B cell (primary cell): ENCODE results near the gene SLC16A9. TPM values are rescaled to one million over a fixed set of nuclear protein-coding genes. Genes with fewer than 3 reads are reported as not detected.

ENCODE experiments used
- ATAC-seq: fragments of 200-7000 bp; cut with Tn5 transposase; one replicate; pipeline ENCODE4 v1.10.0; 2021; ENCODE audit warnings: low read depth, mild to moderate bottlenecking, moderate number of reproducible peaks, moderate library complexity
- CTCF ChIA-PET: fragments of 350-600 bp; sonication (Branson Sonifier 250); formaldehyde crosslinking; loops from one replicate; lab custom pipeline; 2021; ENCODE audit warnings: antibody characterized with exemption, inconsistent platforms; lab: Charles Lee
- POLR2A ChIA-PET: fragments of 350-600 bp; sonication (Branson Sonifier 250); formaldehyde crosslinking; loops from one replicate; lab custom pipeline; 2021; ENCODE audit warnings: antibody characterized with exemption; lab: Charles Lee
- DNase-seq: peaks from one replicate; pipeline ENCODE4 v3.0.0; 2013
- H2AFZ ChIP-seq: 2 replicates; pipeline ENCODE4 v1.6.1; 2012; ENCODE audit warnings: mild to moderate bottlenecking, low read depth, low read length; ENCODE audit not compliant: insufficient read depth, poor library complexity, severe bottlenecking
- H3K27ac ChIP-seq, 2 donors: 1 replicate in 1 of 2; 2 replicates in 1 of 2; pipeline ENCODE4 v1.5.1; 2012 to 2013; ENCODE audit warnings: low read length in 2 of 2, mild to moderate bottlenecking in 2 of 2, moderate library complexity in 1 of 2
- H3K27me3 ChIP-seq, 4 experiments: fragments of 200-600 bp in 1 of 4; sonication (generic) in 1 of 4; replicated peaks in 1 of 4; 1 replicate in 2 of 4; 2 replicates in 2 of 4; pipeline versions ENCODE4 v1.6.1 to v1.7.0; 2013 to 2016; ENCODE audit warnings: low read length in 3 of 4, mild to moderate bottlenecking in 2 of 4, mixed read lengths in 1 of 4, moderate library complexity in 1 of 4; ENCODE audit not compliant: insufficient read depth in 4 of 4, control insufficient read depth in 3 of 4; ENCODE audit errors: control extremely low read depth in 1 of 4
- H3K36me3 ChIP-seq, 2 experiments: replicated peaks in 1 of 2; 1 replicate in 1 of 2; 2 replicates in 1 of 2; pipeline versions ENCODE4 v1.6.1 to v1.7.1; 2013; ENCODE audit warnings: low read length in 1 of 2; ENCODE audit not compliant: insufficient read depth in 2 of 2, control insufficient read depth in 1 of 2; ENCODE audit errors: control extremely low read depth in 1 of 2, extremely low read depth in 1 of 2
- H3K4me1 ChIP-seq, 2 donors: fragments of 200-600 bp in 1 of 2; sonication (generic) in 1 of 2; 1 replicate in 1 of 2; 2 replicates in 1 of 2; pipeline versions ENCODE4 v1.5.1 to v1.6.1; 2013 to 2017; ENCODE audit warnings: low read length in 2 of 2; ENCODE audit not compliant: control insufficient read depth in 2 of 2, insufficient read depth in 2 of 2
- H3K4me2 ChIP-seq: replicated peaks from 2 replicates; pipeline ENCODE3; 2012; ENCODE audit warnings: mild to moderate bottlenecking, low read depth, low read length; ENCODE audit not compliant: poor library complexity, severe bottlenecking
- H3K4me3 ChIP-seq, 5 experiments: fragments of 200-600 bp in 1 of 5; sonication (generic) in 1 of 5; 1 replicate in 3 of 5; 2 replicates in 2 of 5; pipeline versions ENCODE4 v1.5.1 to v1.7.0; 2011 to 2016; ENCODE audit warnings: low read length in 4 of 5, mild to moderate bottlenecking in 4 of 5, low read depth in 2 of 5, control low read depth in 1 of 5, moderate library complexity in 1 of 5; ENCODE audit not compliant: insufficient read depth in 1 of 5; ENCODE audit errors: control extremely low read depth in 1 of 5, extremely low read depth in 1 of 5
- H3K79me2 ChIP-seq: fragments of 200-600 bp; sonication (generic); one replicate; pipeline ENCODE4 v1.6.0; 2016; ENCODE audit warnings: low read length; ENCODE audit not compliant: control insufficient read depth, insufficient read depth
- H3K9ac ChIP-seq: fragments of 200-600 bp; sonication (generic); 2 replicates; pipeline ENCODE4 v1.6.1; 2017; ENCODE audit warnings: mild to moderate bottlenecking, low read length, moderate library complexity
- H3K9me3 ChIP-seq, 3 donors: one replicate each; pipeline versions ENCODE4 v1.6.1 to v1.7.1; 2013; ENCODE audit warnings: low read length in 2 of 3; ENCODE audit not compliant: control insufficient read depth in 2 of 3, insufficient read depth in 1 of 3; ENCODE audit errors: control extremely low read depth in 1 of 3
- H4K20me1 ChIP-seq: 2 replicates; pipeline ENCODE4 v1.6.0; 2012; ENCODE audit warnings: mild to moderate bottlenecking, low read length; ENCODE audit not compliant: insufficient read depth, control insufficient read depth, poor library complexity, severe bottlenecking
- H3K27ac Mint-ChIP-seq: one replicate; pipeline ENCODE4 v1.8.0; 2021; ENCODE audit warnings: mixed read lengths
- H3K27me3 Mint-ChIP-seq: one replicate; pipeline ENCODE4 v1.8.0; 2021; ENCODE audit warnings: mixed read lengths
- H3K4me1 Mint-ChIP-seq: one replicate; pipeline ENCODE4 v1.8.0; 2021; ENCODE audit warnings: mixed read lengths
- H3K4me3 Mint-ChIP-seq: one replicate; pipeline ENCODE4 v1.8.0; 2021; ENCODE audit warnings: mixed read lengths
- H3K9me3 Mint-ChIP-seq: one replicate; pipeline ENCODE4 v1.8.0; 2022; ENCODE audit warnings: mixed read lengths; ENCODE audit not compliant: insufficient read depth
- CTCF ChIP-seq: fragments of 200-600 bp; IDR thresholded peaks from one replicate; pipeline ENCODE4 v1.8.0; 2022; ENCODE audit warnings: antibody characterized with exemption, mild to moderate bottlenecking
- EZH2 ChIP-seq: IDR thresholded peaks from 2 replicates; pipeline ENCODE4 v1.6.1; 2012; ENCODE audit warnings: borderline replicate concordance, low read depth, mild to moderate bottlenecking, moderate library complexity, low read length; ENCODE audit not compliant: insufficient read depth, poor library complexity, severe bottlenecking
- WGBS: methylation state at CpG from one replicate; pipeline ENCODE4 v1.1.5; 2013; ENCODE audit warnings: missing lambda C conversion rate; ENCODE audit not compliant: insufficient coverage; 5-methylcytosine and 5-hydroxymethylcytosine counted together
- intact Hi-C: fragments of 100-400 bp; cut with micrococcal nuclease; formaldehyde crosslinking; loops from one replicate; pipeline ENCODE4 v1.10.0; 2022
- polyA plus RNA-seq: library from polyadenylated mRNA; depleted of rRNA; stranded (reverse); fragments of >200 nt; gene quantifications from 2 replicates; pipeline ENCODE4 v1.2.3, GENCODE V29; 2012
- total RNA-seq, 2 donors: library from RNA; stranded (reverse); fragments of 120-200 nt in 1 of 2; gene quantifications; 1 replicate in 1 of 2; 2 replicates in 1 of 2; pipeline versions ENCODE4 v1.2.3 to v1.2.4, GENCODE V29; 2013 to 2022

The SLC16A9 gene
- total and polyA plus RNA-seq, 2 donors (not counting 1 experiment from before 2014, with no cell fraction given), result 0.04 TPM; not detected in 1

GRCh38 chr10:59711871-59712494 is 2.3 kb upstream of the SLC16A9 start:
- ATAC-seq, result no peak
- Histone ChIP-seq H3K27ac (no peak overlapping the region), H3K9me3 (no peaks in the 10 kb centered on the region), H3K4me2 (no peak overlapping the region), H2AFZ (no peak overlapping the region), H3K4me1 (peaks cover 15 to 21% of the 10 kb centered on the region in 2 donors), H4K20me1 (no peaks in the 10 kb centered on the region), H3K79me2 (no peaks in the 10 kb centered on the region), H3K4me3 (no peak overlapping the region), H3K9ac (no peak overlapping the region), H3K27me3 (peaks cover 0 to 18% (median 12%) of the 10 kb centered on the region in 4 experiments), H3K36me3 (no peaks in the 10 kb centered on the region)
- Mint-ChIP-seq H3K4me1 (peaks cover 10% of the 10 kb centered on the region), H3K9me3 (no peaks in the 10 kb centered on the region), H3K27ac (no peak overlapping the region), H3K27me3 (peaks cover 38% of the 10 kb centered on the region), H3K4me3 (no peak overlapping the region)
- ChIA-PET CTCF (no interaction called here), POLR2A (no interaction called here)
- intact Hi-C loops, result no loop called here
- no peak for DNase-seq
- TF ChIP-seq EZH2, result no peak
- WGBS, result 100% methylated on average over 1 of the region's 3 CpGs

DNA sequence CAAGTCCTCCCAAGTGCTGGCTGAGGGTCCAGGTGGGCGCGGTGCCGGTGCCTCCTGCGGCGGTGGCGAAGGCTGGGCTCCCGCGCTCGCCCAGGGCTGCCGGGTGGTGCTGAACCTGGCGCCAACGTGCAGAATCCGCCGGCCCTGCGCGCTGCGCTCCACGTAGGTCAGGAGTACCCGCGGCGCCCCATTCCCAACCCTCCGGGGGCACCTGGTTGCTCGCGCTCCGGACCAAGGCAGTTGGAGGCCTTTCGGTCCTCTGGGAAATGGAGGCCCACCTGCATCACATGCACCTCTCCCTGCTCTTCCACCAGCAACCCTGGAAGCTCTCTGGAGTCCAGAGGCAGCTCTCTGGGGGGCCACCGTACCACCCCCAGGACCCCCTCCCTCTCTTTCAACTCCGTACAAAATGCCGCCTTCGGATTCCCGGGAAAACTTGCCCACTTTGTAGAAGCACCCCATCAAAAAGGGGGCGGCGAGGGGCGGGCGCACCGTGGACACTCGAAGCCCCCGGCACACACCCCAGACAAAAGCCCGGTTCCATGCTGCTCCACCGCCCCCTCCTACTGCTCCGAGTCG is 745 bp downstream of the SLC16A9 start:
- H3K4me2 ChIP-seq, result peak overlapping the region; percentile 89
- intact Hi-C loops, result no loop called here
- 1% methylated on average over 42 of the region's 42 CpGs for WGBS
- H3K4me3 ChIP-seq, result peak overlapping the region in 4 of 5 experiments; percentile 34 to 58 (median 51)
- no peaks in the 10 kb centered on the region for H4K20me1 ChIP-seq
- Mint-ChIP-seq H3K9me3 (no peaks in the 10 kb centered on the region), H3K27ac (no peak overlapping the region), H3K4me3 (peak overlapping the region; percentile 71), H3K4me1 (peaks cover 10% of the 10 kb centered on the region), H3K27me3 (peaks cover 35% of the 10 kb centered on the region)
- H3K27ac ChIP-seq, result no peak overlapping the region
- peaks cover 0 to 18% (median 15%) of the 10 kb centered on the region in 4 experiments for H3K27me3 ChIP-seq
- H3K79me2 ChIP-seq, result no peaks in the 10 kb centered on the region
- H3K4me1 ChIP-seq, result peaks cover 15 to 21% of the 10 kb centered on the region in 2 donors
- TF ChIP-seq CTCF (no peak), EZH2 (no peak)
- no peaks in the 10 kb centered on the region for H3K36me3 ChIP-seq
- H3K9ac ChIP-seq, result peak overlapping the region; percentile 60
- ChIA-PET POLR2A (no interaction called here), CTCF (no interaction called here)
- DNase-seq (peak; percentile 13), ATAC-seq (no peak)
- H3K9me3 ChIP-seq, result no peaks in the 10 kb centered on the region
- peak overlapping the region; percentile 85 for H2AFZ ChIP-seq
